Measurements from ENCODE around the gene MICALL1. TPM values are rescaled to one million over a fixed set of nuclear protein-coding genes. Genes with fewer than 3 reads are reported as not detected.
A peak's percentile ranks its signal among the peaks of the same experiment; 100 is the strongest.

The MICALL1 gene
- total and polyA plus RNA-seq, 2 of the 13 experiments (the other 11 are each of a cell fraction or from before 2014, with no cell fraction given) = 7.6 to 10.6 TPM

DNA sequence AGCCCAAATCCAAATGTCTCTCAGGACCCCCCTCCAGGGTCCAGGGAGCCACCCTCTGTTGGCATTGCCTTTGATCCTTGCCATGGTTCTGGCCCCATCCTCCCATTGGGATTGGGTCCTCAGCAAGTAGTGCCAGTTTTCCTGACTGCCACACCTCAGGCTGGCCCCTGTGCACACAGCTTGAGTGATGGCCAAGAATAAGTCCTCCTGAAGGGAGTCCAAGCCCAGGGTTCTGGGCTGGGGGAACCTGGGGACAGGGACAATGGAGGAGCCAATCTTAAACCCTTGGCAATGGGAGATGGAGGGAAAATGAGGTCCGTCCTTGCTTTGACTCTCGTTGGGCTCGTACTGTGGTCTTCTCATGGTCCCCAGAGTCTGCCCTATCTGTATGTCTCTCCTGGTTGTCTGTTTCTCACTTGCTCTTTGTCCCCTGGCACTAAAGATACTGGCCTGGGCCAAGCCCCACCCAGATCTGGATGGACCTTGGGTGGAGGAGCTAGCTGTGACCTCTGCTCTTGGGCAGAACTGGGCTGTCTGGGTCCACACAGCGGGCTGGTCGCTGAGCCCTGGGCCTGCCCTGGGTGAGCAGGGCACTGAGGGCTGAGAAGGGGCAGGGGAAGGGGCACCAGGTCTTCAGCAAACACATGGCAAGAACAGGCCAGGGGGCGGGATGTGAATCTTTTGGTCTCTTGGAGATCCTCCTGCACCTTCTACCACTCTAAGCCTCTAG lies 75.3 kb downstream of the MICALL1 start (continued):
- TF ChIP-seq ZNF282 (IDR thresholded peaks at IDR 0.05; ENCODE audit: partially characterized antibody) (no peak), GATAD1 (CRISPR knock-in tag; IDR thresholded peaks at IDR 0.05) (no peak), ZNF572 (CRISPR knock-in tag; IDR thresholded peaks at IDR 0.05) (no peak), HES4 (CRISPR knock-in tag; IDR thresholded peaks at IDR 0.05; ENCODE audit: borderline replicate concordance) (no peak), ZNF850 (CRISPR knock-in tag; conservative IDR thresholded peaks at IDR 0.05) (no peak), ZNF749 (CRISPR knock-in tag; IDR thresholded peaks at IDR 0.05; ENCODE audit: borderline replicate concordance) (no peak), ATF1 (CRISPR knock-in tag; IDR thresholded peaks at IDR 0.05) (no peak), ZNF709 (CRISPR knock-in tag; IDR thresholded peaks at IDR 0.05) (no peak), RXRA (CRISPR knock-in tag; IDR thresholded peaks at IDR 0.05) (no peak), ZNF383 (CRISPR knock-in tag; IDR thresholded peaks at IDR 0.05; ENCODE audit: borderline replicate concordance) (no peak), ZBTB20 (CRISPR knock-in tag; IDR thresholded peaks at IDR 0.05; ENCODE audit: borderline replicate concordance, low read depth) (no peak), ESRRA (CRISPR knock-in tag; IDR thresholded peaks at IDR 0.05; ENCODE audit: low read depth) (peak; percentile 36; the same call in 1 of the 2 replicates), MTF1 (CRISPR knock-in tag; IDR thresholded peaks at IDR 0.05) (no peak), FOXJ3 (CRISPR knock-in tag; IDR thresholded peaks at IDR 0.05; ENCODE audit: borderline replicate concordance) (no peak), ZNF780A (CRISPR knock-in tag; IDR thresholded peaks at IDR 0.05) (no peak), GPN1 (CRISPR knock-in tag; IDR thresholded peaks at IDR 0.05; ENCODE audit: borderline replicate concordance) (no peak), HCFC1 (IDR thresholded peaks at IDR 0.05; ENCODE audit: low read depth, low read length) (no peak), ATRX (CRISPR knock-in tag; IDR thresholded peaks at IDR 0.05; ENCODE audit: borderline replicate concordance) (no peak), AKAP8 (CRISPR knock-in tag; IDR thresholded peaks at IDR 0.05) (no peak), ZFP37 (CRISPR knock-in tag; IDR thresholded peaks at IDR 0.05; ENCODE audit: borderline replicate concordance) (no peak), POLR2G (IDR thresholded peaks at IDR 0.05; ENCODE audit: low read depth, low read length) (0 out of 2 replicates have a peak, but pooled peaks have one; percentile 31), SRSF1 (optimal IDR thresholded peaks at IDR 0.05; ENCODE audit: low read depth, low read length) (no peak)
- TF ChIP-seq, protein P1, sequence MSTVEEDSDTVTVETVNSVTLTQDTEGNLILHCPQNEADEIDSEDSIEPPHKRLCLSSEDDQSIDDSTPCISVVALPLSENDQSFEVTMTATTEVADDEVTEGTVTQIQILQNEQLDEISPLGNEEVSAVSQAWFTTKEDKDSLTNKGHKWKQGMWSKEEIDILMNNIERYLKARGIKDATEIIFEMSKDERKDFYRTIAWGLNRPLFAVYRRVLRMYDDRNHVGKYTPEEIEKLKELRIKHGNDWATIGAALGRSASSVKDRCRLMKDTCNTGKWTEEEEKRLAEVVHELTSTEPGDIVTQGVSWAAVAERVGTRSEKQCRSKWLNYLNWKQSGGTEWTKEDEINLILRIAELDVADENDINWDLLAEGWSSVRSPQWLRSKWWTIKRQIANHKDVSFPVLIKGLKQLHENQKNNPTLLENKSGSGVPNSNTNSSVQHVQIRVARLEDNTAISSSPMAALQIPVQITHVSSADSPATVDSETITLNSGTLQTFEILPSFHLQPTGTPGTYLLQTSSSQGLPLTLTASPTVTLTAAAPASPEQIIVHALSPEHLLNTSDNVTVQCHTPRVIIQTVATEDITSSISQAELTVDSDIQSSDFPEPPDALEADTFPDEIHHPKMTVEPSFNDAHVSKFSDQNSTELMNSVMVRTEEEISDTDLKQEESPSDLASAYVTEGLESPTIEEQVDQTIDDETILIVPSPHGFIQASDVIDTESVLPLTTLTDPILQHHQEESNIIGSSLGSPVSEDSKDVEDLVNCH (CRISPR knock-in tag; IDR thresholded peaks at IDR 0.05) = no peak
- TF ChIP-seq, protein P2, sequence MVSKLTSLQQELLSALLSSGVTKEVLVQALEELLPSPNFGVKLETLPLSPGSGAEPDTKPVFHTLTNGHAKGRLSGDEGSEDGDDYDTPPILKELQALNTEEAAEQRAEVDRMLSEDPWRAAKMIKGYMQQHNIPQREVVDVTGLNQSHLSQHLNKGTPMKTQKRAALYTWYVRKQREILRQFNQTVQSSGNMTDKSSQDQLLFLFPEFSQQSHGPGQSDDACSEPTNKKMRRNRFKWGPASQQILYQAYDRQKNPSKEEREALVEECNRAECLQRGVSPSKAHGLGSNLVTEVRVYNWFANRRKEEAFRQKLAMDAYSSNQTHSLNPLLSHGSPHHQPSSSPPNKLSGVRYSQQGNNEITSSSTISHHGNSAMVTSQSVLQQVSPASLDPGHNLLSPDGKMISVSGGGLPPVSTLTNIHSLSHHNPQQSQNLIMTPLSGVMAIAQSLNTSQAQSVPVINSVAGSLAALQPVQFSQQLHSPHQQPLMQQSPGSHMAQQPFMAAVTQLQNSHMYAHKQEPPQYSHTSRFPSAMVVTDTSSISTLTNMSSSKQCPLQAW (CRISPR knock-in tag; IDR thresholded peaks at IDR 0.05) = peak; percentile 44; the same call in 1 of the 2 replicates
- TF ChIP-seq, protein P3, sequence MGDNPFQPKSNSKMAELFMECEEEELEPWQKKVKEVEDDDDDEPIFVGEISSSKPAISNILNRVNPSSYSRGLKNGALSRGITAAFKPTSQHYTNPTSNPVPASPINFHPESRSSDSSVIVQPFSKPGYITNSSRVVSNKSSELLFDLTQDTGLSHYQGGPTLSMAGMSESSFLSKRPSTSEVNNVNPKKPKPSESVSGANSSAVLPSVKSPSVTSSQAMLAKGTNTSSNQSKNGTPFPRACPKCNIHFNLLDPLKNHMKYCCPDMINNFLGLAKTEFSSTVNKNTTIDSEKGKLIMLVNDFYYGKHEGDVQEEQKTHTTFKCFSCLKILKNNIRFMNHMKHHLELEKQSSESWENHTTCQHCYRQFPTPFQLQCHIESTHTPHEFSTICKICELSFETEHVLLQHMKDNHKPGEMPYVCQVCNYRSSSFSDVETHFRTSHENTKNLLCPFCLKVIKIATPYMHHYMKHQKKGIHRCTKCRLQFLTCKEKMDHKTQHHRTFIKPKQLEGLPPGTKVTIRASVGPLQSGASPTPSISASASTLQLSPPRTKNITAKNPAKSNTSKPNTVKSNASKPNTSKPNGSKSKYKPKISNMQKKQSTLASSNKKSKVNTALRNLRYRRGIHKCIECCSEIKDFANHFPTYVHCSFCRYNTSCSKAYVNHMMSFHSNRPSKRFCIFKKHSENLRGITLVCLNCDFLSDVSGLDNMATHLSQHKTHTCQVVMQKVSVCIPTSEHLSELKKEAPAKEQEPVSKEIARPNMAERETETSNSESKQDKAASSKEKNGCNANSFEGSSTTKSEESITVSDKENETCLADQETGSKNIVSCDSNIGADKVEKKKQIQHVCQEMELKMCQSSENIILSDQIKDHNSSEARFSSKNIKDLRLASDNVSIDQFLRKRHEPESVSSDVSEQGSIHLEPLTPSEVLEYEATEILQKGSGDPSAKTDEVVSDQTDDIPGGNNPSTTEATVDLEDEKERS (CRISPR knock-in tag; IDR thresholded peaks at IDR 0.05) = no peak
